ENCODE measurements around the gene PRPSAP2. TPM values are rescaled to one million over a fixed set of nuclear protein-coding genes. Genes with fewer than 3 reads are reported as not detected.

Gene PRPSAP2
- total and polyA plus RNA-seq, 2 of the 4 experiments (the other 2 are of a cell fraction) = 22.9 to 28.1 TPM

DNA sequence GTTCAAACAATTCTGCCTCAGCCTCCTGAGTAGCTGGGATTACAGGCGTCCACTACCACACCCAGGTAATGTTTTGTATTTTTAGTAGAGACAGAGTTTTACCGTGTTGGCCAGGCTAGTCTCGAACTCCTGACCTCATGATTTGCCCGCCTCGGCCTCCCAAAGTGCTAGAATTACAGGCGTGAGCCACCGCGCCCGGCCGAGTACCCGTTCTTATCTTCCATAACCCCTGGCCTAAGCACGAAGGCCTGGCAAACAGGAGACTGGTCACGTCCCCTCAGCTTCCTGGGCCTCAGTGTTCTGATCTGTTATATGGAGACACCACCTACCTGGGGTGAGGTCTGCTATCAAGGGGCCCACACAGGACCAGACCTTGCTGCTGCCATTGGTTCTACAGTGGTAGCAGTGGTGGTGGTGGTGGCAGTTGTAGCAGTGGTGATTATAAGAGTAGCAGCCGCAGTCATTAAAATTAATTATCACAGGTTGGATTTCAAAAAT is 95.3 kb downstream of the PRPSAP2 start:
- Histone ChIP-seq H3K79me1 (ENCODE audit: low read depth in 1 of 2, low read length in 2 of 2) (no peaks in the 10 kb centered on the region), H2BK120ac (ENCODE audit: low read depth, low read length) (no peak overlapping the region), H3K9me1 (ENCODE audit: insufficient read depth, low read length) (no peaks in the 10 kb centered on the region), H2AK5ac (ENCODE audit: low read depth, low read length) (no peak overlapping the region), H4K91ac (ENCODE audit: insufficient read depth, low read depth, low read length) (no peak overlapping the region), H3K9me3 (ENCODE audit: control insufficient read depth, insufficient read depth, low read length) (no peaks in the 10 kb centered on the region), H2AK9ac (replicated peaks; ENCODE audit: low read depth, low read length, poor library complexity) (no peak overlapping the region), H4K20me1 (ENCODE audit: insufficient read depth, low read length) (no peaks in the 10 kb centered on the region), H2BK15ac (ENCODE audit: low read depth, low read length) (no peak overlapping the region), H3K14ac (replicated peaks; ENCODE audit: low read depth, low read length) (no peak overlapping the region), H3K27ac (ENCODE audit: insufficient read depth, low read length) (no peak overlapping the region), H3K4me3 (ENCODE audit: insufficient read depth, low read depth, low read length) (no peak overlapping the region), H3K27me3 (ENCODE audit: control insufficient read depth, insufficient read depth, low read length) (peaks cover 19% of the 10 kb centered on the region), H2AFZ (replicated peaks; ENCODE audit: low read length, poor library complexity) (no peak overlapping the region), H3K4me2 (ENCODE audit: low read depth, low read length) (no peak overlapping the region), H2BK5ac (ENCODE audit: low read depth, low read length, poor library complexity, severe bottlenecking) (no peak overlapping the region), H3K9ac (ENCODE audit: low read depth, low read length) (no peak overlapping the region), H3K23ac (ENCODE audit: low read depth, low read length) (no peak overlapping the region), H3K18ac (ENCODE audit: low read depth, low read length) (no peak overlapping the region), H2BK20ac (ENCODE audit: low read depth, low read length) (no peak overlapping the region), H4K8ac (ENCODE audit: low read depth in 2 of 2, low read length in 2 of 2) (no peak overlapping the region), H3K4ac (ENCODE audit: low read depth, low read length) (no peak overlapping the region), H3K4me1 (ENCODE audit: control insufficient read depth, insufficient read depth, low read length) (peaks cover 2% of the 10 kb centered on the region; the same call in 1 of the 2 replicates), H4K5ac (ENCODE audit: low read depth, low read length) (no peak overlapping the region), H3K36me3 (ENCODE audit: control insufficient read depth, insufficient read depth, low read length) (no peaks in the 10 kb centered on the region), H3K56ac (ENCODE audit: extremely low read depth, insufficient read depth, low read length) (no peak overlapping the region)
- intact Hi-C loops (cut with micrococcal nuclease) = no loop called here
- in situ Hi-C loops (cut with MboI; ENCODE audit: low sequenced_read_pairs) = no loop called here
- POLR2A ChIA-PET (ENCODE audit: unreplicated experiment) = no interaction called here
- no TSS peak for BruUV-seq (replicated peaks)
- WGBS, 2 experiments (ENCODE audit: extremely low coverage in 2 of 2, insufficient read length in 1 of 2) = 91% methylated on average over 7 of the region's 14 CpGs; no CpG with 5 or more reads in 1 of the 2 experiments
- DNase-seq (no peak), ATAC-seq (ENCODE audit: low read depth) (no peak)
- TF ChIP-seq FOS (IDR thresholded peaks at IDR 0.05; ENCODE audit: low read depth, low read length) (no peak), RFX5 (IDR thresholded peaks at IDR 0.05; ENCODE audit: low read depth, low read length) (no peak), POLR2A (IDR thresholded peaks at IDR 0.05; ENCODE audit: low read depth, low read length) (no peak), MAFK (IDR thresholded peaks at IDR 0.05; ENCODE audit: low read depth, low read length) (no peak), MXI1 (IDR thresholded peaks at IDR 0.05; ENCODE audit: borderline replicate concordance, low read depth, low read length) (no peak), SMC3 (IDR thresholded peaks at IDR 0.05; ENCODE audit: low read depth, low read length) (no peak), RAD21 (IDR thresholded peaks at IDR 0.05; ENCODE audit: low read length) (no peak), CEBPB (IDR thresholded peaks at IDR 0.05; ENCODE audit: low read depth, low read length) (no peak), NFE2L2 (IDR thresholded peaks at IDR 0.05; ENCODE audit: low read depth, low read length) (no peak), RCOR1 (IDR thresholded peaks at IDR 0.05; ENCODE audit: insufficient replicate concordance, low read length) (no peak), MAZ (IDR thresholded peaks at IDR 0.05; ENCODE audit: borderline replicate concordance, low read depth, low read length) (no peak)
- TF ChIP-seq, protein P1, sequence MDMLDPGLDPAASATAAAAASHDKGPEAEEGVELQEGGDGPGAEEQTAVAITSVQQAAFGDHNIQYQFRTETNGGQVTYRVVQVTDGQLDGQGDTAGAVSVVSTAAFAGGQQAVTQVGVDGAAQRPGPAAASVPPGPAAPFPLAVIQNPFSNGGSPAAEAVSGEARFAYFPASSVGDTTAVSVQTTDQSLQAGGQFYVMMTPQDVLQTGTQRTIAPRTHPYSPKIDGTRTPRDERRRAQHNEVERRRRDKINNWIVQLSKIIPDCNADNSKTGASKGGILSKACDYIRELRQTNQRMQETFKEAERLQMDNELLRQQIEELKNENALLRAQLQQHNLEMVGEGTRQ (IDR thresholded peaks at IDR 0.05; ENCODE audit: low read depth, low read length) = no peak
- TF ChIP-seq, protein P2, sequence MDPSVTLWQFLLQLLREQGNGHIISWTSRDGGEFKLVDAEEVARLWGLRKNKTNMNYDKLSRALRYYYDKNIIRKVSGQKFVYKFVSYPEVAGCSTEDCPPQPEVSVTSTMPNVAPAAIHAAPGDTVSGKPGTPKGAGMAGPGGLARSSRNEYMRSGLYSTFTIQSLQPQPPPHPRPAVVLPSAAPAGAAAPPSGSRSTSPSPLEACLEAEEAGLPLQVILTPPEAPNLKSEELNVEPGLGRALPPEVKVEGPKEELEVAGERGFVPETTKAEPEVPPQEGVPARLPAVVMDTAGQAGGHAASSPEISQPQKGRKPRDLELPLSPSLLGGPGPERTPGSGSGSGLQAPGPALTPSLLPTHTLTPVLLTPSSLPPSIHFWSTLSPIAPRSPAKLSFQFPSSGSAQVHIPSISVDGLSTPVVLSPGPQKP (IDR thresholded peaks at IDR 0.05; ENCODE audit: borderline replicate concordance, low read depth, low read length) = no peak
- TF ChIP-seq, protein P3, sequence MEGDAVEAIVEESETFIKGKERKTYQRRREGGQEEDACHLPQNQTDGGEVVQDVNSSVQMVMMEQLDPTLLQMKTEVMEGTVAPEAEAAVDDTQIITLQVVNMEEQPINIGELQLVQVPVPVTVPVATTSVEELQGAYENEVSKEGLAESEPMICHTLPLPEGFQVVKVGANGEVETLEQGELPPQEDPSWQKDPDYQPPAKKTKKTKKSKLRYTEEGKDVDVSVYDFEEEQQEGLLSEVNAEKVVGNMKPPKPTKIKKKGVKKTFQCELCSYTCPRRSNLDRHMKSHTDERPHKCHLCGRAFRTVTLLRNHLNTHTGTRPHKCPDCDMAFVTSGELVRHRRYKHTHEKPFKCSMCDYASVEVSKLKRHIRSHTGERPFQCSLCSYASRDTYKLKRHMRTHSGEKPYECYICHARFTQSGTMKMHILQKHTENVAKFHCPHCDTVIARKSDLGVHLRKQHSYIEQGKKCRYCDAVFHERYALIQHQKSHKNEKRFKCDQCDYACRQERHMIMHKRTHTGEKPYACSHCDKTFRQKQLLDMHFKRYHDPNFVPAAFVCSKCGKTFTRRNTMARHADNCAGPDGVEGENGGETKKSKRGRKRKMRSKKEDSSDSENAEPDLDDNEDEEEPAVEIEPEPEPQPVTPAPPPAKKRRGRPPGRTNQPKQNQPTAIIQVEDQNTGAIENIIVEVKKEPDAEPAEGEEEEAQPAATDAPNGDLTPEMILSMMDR (conservative IDR thresholded peaks at IDR 0.05; ENCODE audit: low read depth, low read length) = no peak
- dilution Hi-C loops (cut with HindIII; ENCODE audit: low sequenced_read_pairs, unreplicated experiment) = no loop called here
- CTCF ChIA-PET = no interaction called here
